Transverse colon (tissue), 4 donors: ENCODE data around the gene IP6K3. TPM values are rescaled to one million over a fixed set of nuclear protein-coding genes. Genes with fewer than 3 reads are reported as not detected.

Source experiments
- DNase-seq: peaks from one replicate; pipeline ENCODE4 v3.0.0-alpha.2; 2019
- H3K27ac ChIP-seq, 4 donors: fragments of 200-600 bp; sonication (generic); 2 replicates each; pipeline ENCODE4 v1.5.1; 2016 to 2018; ENCODE audit warnings: inconsistent platforms in 4 of 4
- H3K27me3 ChIP-seq: fragments of 200-600 bp; sonication (generic); 2 replicates; pipeline ENCODE4 v1.5.1; 2017; ENCODE audit warnings: inconsistent platforms
- H3K36me3 ChIP-seq, 4 donors: fragments of 200-600 bp; sonication (generic); 2 replicates each; pipeline ENCODE4 v1.5.1; 2017 to 2019; ENCODE audit warnings: inconsistent platforms in 4 of 4
- H3K4me1 ChIP-seq, 4 donors: fragments of 200-600 bp; sonication (generic); 2 replicates each; pipeline ENCODE4 v1.5.1; 2017 to 2020; ENCODE audit warnings: inconsistent platforms in 4 of 4
- H3K4me3 ChIP-seq, 4 donors: fragments of 200-600 bp; sonication (generic); 1 replicate in 1 of 4; 2 replicates in 3 of 4; pipeline versions ENCODE4 v1.5.1 to v1.6.1; 2017 to 2019; ENCODE audit warnings: inconsistent platforms in 4 of 4
- H3K9me3 ChIP-seq, 2 donors: fragments of 200-600 bp; sonication (generic); 2 replicates each; pipeline ENCODE4 v1.5.1; 2017 to 2019; ENCODE audit warnings: inconsistent platforms in 2 of 2
- EP300 ChIP-seq: sonication (generic); formaldehyde crosslinking; IDR thresholded peaks from one replicate; pipeline ENCODE4 v1.6.1; 2017; ENCODE audit warnings: antibody characterized with exemption, low read depth
- POLR2A ChIP-seq: fragments of 450-650 bp; IDR thresholded peaks from one replicate; pipeline ENCODE4 v1.6.1; 2016; ENCODE audit warnings: antibody characterized with exemption, mild to moderate bottlenecking, moderate library complexity
- POLR2AphosphoS5 ChIP-seq, 3 donors: sonication (generic); formaldehyde crosslinking; IDR thresholded peaks; one replicate each; pipeline ENCODE4 v1.6.1; 2016; ENCODE audit warnings: antibody characterized with exemption in 3 of 3
- WGBS, 2 donors: methylation state at CpG; one replicate each; pipeline ENCODE4 v1.1.5; 2018; ENCODE audit warnings: low coverage in 1 of 2; 5-methylcytosine and 5-hydroxymethylcytosine counted together
- in situ Hi-C, 4 donors: fragments of 200-750 bp; cut with MboI; loops; one replicate each; pipeline versions ENCODE4 v1.15.0 to v1.15.1; 2017; ENCODE audit warnings: low sequenced_read_pairs in 3 of 4, low pct_ligation_motif_present in 1 of 4, low pct_unique_long_range_greater_than_20kb in 1 of 4
- intact Hi-C: fragments of 100-400 bp; cut with DNase I; formaldehyde crosslinking; loops from one replicate; pipeline ENCODE4 v1.15.1; 2023; ENCODE audit warnings: low total_unique reads
- total RNA-seq, 4 donors: library from RNA; depleted of rRNA; stranded (reverse); fragments of >200 nt; gene quantifications; one replicate each; pipeline ENCODE4 v1.1.0, GENCODE V29; 2016
- TF ChIP-seq, protein P1 (sequence below), 5 experiments: fragments of 200-600 bp in 3 of 5; fragments of 450-650 bp in 2 of 5; sonication (generic) in 3 of 5; IDR thresholded peaks; 1 replicate in 2 of 5; 2 replicates in 3 of 5; pipeline ENCODE4 v1.5.1; 2016 to 2017; ENCODE audit warnings: antibody characterized with exemption in 5 of 5, inconsistent platforms in 3 of 5, mild to moderate bottlenecking in 2 of 5, moderate library complexity in 1 of 5

IP6K3 gene
- total RNA-seq, 4 donors from 2014 or later: 1.00 to 2.9 (median 1.9) TPM; not detected in 1

GRCh38 chr6:33723371-33724085, 23.2 kb downstream of the IP6K3 start:
- no peaks in the 10 kb centered on the region for H3K9me3 ChIP-seq
- no peaks in the 10 kb centered on the region for H3K36me3 ChIP-seq
- H3K4me1 ChIP-seq: no peaks in the 10 kb centered on the region
- TF ChIP-seq POLR2A (no peak), POLR2AphosphoS5 (IDR thresholded peaks at IDR 0.05) (no peak), EP300 (no peak)
- TF ChIP-seq, protein P1, sequence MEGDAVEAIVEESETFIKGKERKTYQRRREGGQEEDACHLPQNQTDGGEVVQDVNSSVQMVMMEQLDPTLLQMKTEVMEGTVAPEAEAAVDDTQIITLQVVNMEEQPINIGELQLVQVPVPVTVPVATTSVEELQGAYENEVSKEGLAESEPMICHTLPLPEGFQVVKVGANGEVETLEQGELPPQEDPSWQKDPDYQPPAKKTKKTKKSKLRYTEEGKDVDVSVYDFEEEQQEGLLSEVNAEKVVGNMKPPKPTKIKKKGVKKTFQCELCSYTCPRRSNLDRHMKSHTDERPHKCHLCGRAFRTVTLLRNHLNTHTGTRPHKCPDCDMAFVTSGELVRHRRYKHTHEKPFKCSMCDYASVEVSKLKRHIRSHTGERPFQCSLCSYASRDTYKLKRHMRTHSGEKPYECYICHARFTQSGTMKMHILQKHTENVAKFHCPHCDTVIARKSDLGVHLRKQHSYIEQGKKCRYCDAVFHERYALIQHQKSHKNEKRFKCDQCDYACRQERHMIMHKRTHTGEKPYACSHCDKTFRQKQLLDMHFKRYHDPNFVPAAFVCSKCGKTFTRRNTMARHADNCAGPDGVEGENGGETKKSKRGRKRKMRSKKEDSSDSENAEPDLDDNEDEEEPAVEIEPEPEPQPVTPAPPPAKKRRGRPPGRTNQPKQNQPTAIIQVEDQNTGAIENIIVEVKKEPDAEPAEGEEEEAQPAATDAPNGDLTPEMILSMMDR (IDR thresholded peaks at IDR 0.05): no peak
- no peak overlapping the region for H3K4me3 ChIP-seq
- no peaks in the 10 kb centered on the region for H3K27me3 ChIP-seq
- in situ Hi-C loops: no loop called here
- H3K27ac ChIP-seq: no peak overlapping the region
- 50 to 51% methylated on average over 2 to 3 of the region's 3 CpGs for WGBS, 2 donors
- intact Hi-C loops: no loop called here
- no peak for DNase-seq

DNA sequence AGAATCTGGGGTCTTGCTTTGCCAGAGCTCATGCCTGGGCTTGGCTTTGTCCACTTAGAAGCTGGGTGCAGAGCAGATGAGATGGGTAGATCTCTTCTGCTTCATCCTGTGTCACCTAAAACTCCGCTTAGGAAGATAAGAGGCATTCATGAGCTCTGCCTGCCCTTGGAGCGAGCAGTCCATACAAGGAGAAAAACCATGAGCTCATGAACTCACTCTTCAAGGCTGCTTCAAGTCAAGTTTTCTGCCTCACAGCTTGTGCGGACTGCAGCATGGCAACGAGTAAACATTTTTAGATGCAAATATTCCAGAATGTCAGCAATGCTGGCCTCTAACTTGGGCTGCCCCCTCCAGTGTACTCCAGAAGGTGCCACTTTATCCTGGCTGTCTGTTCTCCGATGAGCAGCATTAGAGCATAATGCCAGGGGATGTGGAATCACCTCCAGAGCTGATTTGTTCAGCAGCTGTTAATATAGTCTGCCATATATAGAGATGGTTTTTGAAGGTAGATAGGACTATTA, 24.5 kb downstream of the IP6K3 start:
- 84% methylated on average over 5 of the region's 5 CpGs; no CpG with 5 or more reads in 1 of the 2 donors for WGBS, 2 donors
- no peak for DNase-seq
- Histone ChIP-seq H3K4me1 (peaks cover 0 to 7% (median 2%) of the 10 kb centered on the region in 4 donors), H3K9me3 (no peaks in the 10 kb centered on the region), H3K27me3 (no peaks in the 10 kb centered on the region), H3K4me3 (no peak overlapping the region), H3K27ac (peak overlapping the region in 3 of 4 donors; percentile 3 to 25 (median 25)), H3K36me3 (no peaks in the 10 kb centered on the region)
- no peak for TF ChIP-seq EP300
- TF ChIP-seq POLR2AphosphoS5 (IDR thresholded peaks at IDR 0.05): no peak
- TF ChIP-seq, protein P1 (IDR thresholded peaks at IDR 0.05): no peak
- TF ChIP-seq POLR2A: no peak
- in situ Hi-C loops: no loop called here
- intact Hi-C loops: no loop called here

DNA sequence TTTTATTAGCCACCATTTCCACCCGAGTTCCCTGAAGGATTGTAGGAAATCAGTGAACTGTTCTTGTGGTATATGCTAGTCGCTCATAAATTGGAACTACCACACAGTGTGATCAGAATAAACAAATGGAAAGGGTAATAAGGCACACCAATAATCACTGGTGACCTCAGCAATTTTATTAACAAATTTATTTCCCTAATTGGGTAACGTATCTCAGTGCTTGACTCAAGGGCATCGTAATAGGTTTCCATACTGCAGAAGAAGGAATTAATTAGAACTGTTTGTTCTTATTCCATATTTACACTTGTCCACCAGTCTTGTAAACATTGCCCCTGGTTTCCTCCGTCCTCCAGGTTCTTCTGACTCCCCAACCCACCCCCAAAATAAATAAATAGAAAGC, 25.2 kb downstream of the IP6K3 start:
- in situ Hi-C loops: no loop called here

DNA sequence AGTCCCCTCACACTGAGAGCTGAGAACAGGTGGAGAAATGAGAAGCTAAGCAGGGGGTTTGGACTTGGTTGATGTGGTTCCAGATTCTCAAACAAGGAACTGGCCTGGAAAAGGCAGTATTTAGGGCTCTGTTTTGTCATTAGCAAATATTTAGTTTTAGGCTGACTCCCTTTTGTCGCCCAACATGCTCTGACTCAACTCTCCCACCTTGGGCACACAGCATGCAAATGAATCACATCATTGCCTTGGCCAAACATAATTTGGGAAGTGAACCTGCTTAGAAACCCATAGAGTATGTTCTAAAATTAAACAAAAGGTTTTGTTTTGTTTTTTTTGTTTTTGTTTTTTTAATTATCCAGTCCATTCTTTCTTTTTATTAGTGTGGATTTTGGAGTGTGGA, 25.7 kb downstream of the IP6K3 start:
- no peak overlapping the region for H3K4me3 ChIP-seq
- no peak overlapping the region for H3K27ac ChIP-seq
- no peak for DNase-seq
- in situ Hi-C loops (no loop called here), intact Hi-C loops (no loop called here)
- WGBS, 2 donors: 40 to 68% methylated on average over 1 of the region's 1 CpG
- H3K9me3 ChIP-seq: no peaks in the 10 kb centered on the region
- peaks cover 0 to 10% (median 5%) of the 10 kb centered on the region in 4 donors for H3K4me1 ChIP-seq
- H3K27me3 ChIP-seq: no peaks in the 10 kb centered on the region
- TF ChIP-seq EP300 (no peak), POLR2A (no peak), POLR2AphosphoS5 (IDR thresholded peaks at IDR 0.05) (no peak)
- TF ChIP-seq, protein P1 (IDR thresholded peaks at IDR 0.05): no peak
- no peaks in the 10 kb centered on the region for H3K36me3 ChIP-seq

More for the DNA sequence above, 25.2 kb downstream of the IP6K3 start:
- intact Hi-C loops: no loop called here
- peak overlapping the region in 2 of 4 donors; percentile 25 for H3K27ac ChIP-seq
- WGBS, 2 donors: 27 to 48% methylated on average over 3 to 5 of the region's 5 CpGs
- H3K36me3 ChIP-seq: no peaks in the 10 kb centered on the region
- no peaks in the 10 kb centered on the region for H3K9me3 ChIP-seq
- DNase-seq: no peak
- H3K4me1 ChIP-seq: peaks cover 0 to 10% (median 5%) of the 10 kb centered on the region in 4 donors
- no peak overlapping the region for H3K4me3 ChIP-seq
- TF ChIP-seq POLR2A (no peak), EP300 (no peak), POLR2AphosphoS5 (IDR thresholded peaks at IDR 0.05) (no peak)
- TF ChIP-seq, protein P1 (IDR thresholded peaks at IDR 0.05): no peak
- H3K27me3 ChIP-seq: no peaks in the 10 kb centered on the region
